Fibroblast of lung (primary cell): ENCODE data around the gene AKR1C3.

ENCODE experiments used
- CTCF ChIP-seq, 2 donors: IDR thresholded peaks in 1 of 2; conservative IDR thresholded peaks in 1 of 2; 1 replicate in 1 of 2; 2 replicates in 1 of 2; pipeline ENCODE4 v1.5.1; 2011 to 2012; ENCODE audit warnings: low read length in 2 of 2, control low read depth in 1 of 2, inconsistent platforms in 1 of 2, low read depth in 1 of 2, mild to moderate bottlenecking in 1 of 2
- EZH2 ChIP-seq: IDR thresholded peaks from 2 replicates; pipeline ENCODE4 v1.5.1; 2012; ENCODE audit warnings: low read length, control low read depth, mild to moderate bottlenecking; ENCODE audit errors: missing control alignments

- TF ChIP-seq CTCF (conservative IDR thresholded peaks at IDR 0.05 in 1 of 2, IDR thresholded peaks at IDR 0.05 in 1 of 2; ENCODE audit: low read depth in 1 of 2, low read length in 2 of 2) (no peak), EZH2 (no peak)
Observed at GRCh38 chr10:5088703-5089261, 5.4 kb upstream of the AKR1C3 start.
